Fibroblast of skin of right biceps (primary cell): ENCODE results near the gene TEX261.
"Not testable (repeated sequence)": the region's sequence is repeated elsewhere in the genome, so short reads cannot be mapped to it uniquely, and the experiment has no call there.

ENCODE experiments used
- DNase-seq: peaks from one replicate; pipeline ENCODE4 v3.0.0-alpha.2; 2013

Gene TEX261

DNA sequence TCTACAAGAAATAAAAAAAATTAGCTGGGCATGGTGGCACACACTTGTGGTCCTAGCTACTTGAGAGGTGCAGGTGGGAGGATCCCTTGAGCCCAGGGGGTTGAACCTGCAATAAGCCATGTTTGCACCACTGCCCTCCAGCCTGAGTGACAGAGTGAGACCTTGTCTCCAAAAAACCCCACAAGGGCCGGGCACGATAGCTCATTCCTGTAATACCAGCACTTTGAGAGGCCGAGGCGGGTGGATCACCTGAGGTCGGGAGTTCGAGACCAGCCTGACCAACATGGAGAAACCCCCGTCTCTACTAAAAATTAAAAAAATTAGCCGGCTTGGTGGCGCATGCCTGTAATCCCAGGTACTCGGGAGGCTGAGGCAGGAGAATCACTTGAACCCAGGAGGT, 5.3 kb upstream of the TEX261 start:
- DNase-seq, result not testable (repeated sequence)

DNA sequence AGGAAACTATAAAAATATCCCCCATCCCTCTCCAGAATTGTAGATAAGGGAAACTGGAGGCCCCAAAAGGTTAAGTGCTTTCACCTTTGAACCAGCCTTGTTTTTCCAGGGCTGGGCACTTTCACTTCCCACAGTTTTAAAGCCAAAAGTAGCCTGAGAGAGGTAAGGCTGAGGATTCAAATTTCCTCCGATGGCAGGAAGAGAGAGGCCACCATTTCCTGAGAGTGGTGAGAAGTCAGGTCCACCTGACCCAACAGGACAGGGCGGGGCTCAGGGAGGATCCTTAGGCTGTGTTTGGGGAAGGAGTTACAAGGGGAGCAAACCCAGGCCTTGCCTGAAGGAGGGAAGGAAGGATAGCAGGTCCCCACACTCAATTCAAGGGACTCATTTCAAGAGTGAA, 4.7 kb upstream of the TEX261 start:
- no peak for DNase-seq

DNA sequence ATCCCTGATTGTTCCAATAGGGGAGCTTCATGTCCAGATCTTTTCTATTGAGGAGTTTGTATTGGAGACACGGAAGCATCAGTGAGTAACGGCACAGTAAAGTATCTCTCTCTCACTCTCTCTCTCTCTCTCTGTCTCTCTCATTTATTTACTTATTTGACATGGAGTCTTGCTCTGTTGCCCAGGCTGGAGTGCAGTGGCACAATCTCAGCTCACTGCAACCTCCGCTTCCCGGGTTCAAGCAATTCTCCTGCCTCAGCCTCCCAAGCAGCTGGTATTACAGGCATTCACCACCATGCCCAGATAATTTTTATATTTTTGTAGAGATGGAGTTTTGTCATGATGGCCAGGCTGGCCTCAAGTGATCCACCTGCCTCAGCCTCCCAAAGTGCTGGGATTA, 4.2 kb upstream of the TEX261 start:
- not testable (repeated sequence) for DNase-seq

DNA sequence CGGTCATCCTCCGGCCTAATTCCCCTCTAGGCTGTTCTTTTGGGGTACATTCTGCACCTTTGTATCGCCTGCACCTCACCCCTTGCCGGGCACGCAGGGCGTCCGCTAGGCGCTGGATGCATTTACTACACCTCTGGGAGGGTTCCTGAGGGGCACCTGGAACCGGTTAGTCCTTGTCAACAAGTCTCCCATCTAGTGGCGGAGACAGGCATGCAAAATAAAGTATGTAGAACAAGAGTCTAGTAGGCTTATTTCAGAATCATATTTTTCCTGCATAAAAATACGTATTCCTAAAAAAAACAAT, 705 bp upstream of the TEX261 start:
- peak; percentile 41 for DNase-seq

DNA sequence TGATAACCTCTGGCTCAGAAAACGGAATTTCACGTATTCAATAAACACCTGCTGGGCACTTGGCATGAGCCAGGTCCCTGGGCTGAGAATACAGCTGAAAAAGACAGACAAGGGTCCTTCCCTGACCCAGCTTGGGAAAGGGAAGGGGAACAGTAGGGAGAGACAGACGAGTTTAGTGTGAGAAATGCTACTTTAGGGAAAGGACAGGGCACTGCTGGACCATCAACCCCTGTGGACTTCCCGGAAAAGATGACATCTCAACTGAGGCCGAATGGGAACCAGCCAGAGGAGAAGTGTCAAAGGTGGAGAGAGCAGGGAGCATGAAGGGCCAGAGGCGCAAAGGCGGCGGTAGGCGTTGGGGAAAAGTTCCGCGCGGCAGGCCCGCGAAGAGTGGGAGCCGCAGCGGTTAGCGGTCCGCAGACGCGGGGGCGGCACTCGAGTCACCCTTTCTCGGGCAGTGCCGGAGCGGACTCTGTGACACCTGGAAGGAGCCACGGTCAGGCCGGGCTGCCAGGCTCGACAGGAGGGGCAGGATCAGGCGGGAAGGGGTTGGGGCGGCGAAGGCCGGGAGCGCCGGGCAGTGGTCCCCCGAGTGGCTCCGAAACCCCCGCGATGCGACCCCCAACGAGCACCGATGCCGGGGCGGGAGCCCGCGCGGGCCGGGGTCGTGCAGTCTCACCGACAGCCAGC, 519 bp downstream of the TEX261 start:
- no peak for DNase-seq

DNA sequence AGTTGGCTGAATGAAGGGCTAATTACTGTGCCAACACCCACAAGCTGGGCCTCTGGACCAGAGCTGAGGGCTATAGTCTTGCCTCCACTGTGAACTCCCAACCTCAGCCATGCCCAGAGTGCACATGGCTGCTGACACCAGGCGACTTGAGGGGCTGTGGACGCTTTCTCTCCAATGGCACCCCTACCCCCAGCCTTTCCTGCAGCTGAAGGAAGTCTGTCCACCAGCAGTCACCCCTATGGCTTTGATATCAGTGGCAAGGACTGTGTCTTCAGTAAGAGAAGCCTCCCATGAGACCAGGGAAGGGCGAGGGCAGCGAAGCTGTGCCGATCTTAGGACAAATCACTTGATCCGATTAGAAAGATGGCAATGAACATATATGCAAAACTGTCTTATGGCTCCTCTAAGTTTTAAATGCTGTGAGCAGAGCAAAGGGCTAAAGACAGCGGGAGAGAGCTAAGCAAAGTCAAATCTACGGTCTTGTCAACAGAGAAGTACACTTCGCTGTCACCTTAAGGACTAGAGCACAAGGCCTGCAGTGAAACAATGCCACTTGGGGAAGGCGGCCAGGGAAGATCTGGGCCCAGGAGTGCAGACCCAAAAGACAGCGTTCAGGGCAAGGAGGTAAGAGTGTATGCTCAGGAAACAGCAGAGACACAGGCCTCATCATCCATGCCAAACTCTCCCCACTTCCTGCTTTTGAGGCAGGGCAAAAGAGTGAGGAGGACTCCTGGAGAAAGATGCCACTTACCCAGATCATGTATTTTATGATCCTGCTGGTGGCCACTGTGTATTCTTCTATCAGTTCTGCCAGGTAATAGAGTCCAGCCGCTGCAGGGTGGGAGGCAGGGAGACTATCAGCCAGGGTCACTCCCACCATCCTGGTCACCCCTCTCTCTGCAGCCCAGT, 1.5 kb downstream of the TEX261 start:
- DNase-seq, result no peak

DNA sequence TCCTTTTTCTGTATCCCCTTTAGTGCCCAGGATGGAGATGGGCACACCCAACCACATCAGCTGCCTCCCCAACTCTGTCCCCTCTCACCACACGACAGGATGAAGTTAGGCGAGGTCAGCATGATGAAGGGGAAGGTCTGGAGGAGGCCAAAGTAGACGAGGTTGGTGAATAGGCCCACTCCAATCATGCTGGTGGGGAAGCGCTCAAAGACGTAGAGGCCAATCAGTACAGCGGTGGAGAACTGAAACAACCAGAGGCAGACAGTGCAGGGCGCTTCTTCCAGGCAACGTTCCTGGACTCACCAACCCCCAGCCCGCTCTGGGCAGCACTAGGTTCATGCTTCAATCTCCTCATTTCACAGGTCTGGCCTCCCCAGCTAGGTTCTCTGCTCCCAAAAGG, 2.9 kb downstream of the TEX261 start:
- DNase-seq, result no peak

GRCh38 chr2:70991142-70991541, 3.5 kb downstream of the TEX261 start:
- DNase-seq, result no peak

GRCh38 chr2:70990216-70990615, 4.5 kb downstream of the TEX261 start:
- DNase-seq, result no peak

- DNase-seq, result no peak
Observed at GRCh38 chr2:70988726-70989648, 5.7 kb downstream of the TEX261 start.

DNA sequence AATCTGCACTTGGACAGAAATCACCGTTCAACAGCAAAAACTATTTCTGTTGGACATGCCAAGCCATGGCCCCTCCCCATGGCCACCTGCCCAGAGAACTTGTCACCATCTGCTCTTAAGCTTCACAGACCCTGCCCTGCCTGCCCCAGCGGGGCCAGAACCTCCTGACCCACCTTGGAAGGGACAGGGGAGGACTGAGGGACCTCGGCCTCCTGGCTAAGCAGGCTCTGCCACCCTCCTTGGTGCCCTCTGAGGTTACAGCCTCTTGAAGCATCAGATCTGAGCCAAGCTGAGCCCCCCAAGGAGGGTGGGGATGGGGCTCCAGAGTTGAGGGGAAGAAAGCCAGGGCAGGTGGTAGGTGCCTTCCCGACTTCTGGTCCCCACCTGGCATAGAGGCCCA, 6.5 kb downstream of the TEX261 start:
- no peak for DNase-seq

DNA sequence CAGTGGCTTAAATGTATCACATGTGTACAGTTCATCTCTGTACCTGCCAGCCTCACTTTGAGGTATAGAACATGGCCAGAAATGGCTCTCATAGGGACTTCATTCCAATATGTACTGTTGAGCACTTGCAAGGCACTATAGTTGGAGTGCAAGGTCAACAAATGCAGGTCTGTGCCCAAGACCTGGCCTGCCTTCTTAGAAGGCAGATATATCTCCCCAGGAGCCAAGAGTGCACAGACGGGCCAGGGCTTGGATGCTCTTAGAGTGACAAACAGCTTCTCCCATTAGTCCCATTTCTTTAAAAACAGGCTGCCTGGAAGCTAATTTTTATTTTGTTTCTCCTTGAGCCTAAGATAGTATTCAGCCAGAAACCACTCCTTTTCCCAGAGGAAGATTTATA, 7.3 kb downstream of the TEX261 start:
- no peak for DNase-seq

GRCh38 chr2:70986499-70987189, 8.0 kb downstream of the TEX261 start:
- DNase-seq, result no peak

DNA sequence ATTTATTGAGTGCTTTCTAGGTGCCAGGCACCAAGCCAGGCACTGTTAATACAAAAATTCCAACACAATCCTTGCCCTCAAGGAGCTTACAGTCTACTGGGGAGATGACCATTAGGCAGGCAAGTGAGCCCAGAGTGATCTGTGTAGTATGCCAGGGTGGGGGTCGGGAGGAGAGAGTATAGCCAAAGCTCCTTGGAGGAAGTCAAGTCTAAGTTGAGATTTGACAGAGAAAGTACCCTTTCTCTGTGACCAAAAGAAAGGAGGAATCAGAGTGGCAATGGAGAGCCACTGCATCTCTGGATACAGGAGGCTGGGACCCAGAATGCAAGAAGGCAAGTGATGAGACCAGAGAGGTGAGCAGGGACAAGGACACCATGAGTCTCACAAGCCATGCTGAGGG, 8.7 kb downstream of the TEX261 start:
- DNase-seq, result no peak

GRCh38 chr2:70985283-70985688, 9.4 kb downstream of the TEX261 start:
- no peak for DNase-seq

- peak; percentile 30 for DNase-seq
Observed at GRCh38 chr2:70984576-70985282, 9.9 kb downstream of the TEX261 start.

- no peak for DNase-seq
Observed at GRCh38 chr2:70984228-70984575, 10.5 kb downstream of the TEX261 start.

DNA sequence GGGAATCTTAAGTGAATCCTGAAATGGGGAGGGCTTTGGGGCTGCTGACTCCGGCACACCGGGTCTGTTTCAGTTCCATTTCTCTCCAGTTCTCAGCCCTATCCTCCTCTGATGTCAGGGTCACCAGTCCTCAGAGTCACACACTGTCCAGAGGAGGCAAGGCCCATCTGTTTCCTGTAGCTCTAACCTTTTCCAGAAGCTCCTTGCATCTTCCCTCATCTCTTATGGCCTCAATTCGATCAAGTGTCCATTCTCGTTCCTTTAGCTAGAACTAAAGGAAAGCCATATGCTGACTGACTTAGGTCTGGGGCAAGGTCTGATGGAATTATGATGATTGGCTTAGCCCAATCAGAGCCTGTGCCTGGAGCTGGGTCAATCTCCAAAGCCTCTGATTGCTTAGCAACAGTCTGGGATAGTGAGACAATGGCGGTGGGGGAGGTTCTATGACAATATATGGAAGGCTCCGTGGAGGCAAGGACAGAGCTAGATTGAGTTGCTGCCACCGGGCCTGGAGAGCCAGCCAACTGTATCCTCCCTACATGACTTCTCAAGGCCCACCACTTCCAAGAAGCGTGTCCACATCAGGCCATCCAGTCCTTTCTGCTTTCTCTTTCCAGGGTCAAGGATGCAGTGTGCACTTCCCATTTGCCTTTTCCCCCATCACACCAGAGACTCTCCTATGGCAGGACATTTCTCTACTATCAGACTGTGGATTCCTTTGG, 11.0 kb downstream of the TEX261 start:
- no peak for DNase-seq

- DNase-seq, result no peak
Observed at GRCh38 chr2:70982971-70983370, 11.7 kb downstream of the TEX261 start.

DNA sequence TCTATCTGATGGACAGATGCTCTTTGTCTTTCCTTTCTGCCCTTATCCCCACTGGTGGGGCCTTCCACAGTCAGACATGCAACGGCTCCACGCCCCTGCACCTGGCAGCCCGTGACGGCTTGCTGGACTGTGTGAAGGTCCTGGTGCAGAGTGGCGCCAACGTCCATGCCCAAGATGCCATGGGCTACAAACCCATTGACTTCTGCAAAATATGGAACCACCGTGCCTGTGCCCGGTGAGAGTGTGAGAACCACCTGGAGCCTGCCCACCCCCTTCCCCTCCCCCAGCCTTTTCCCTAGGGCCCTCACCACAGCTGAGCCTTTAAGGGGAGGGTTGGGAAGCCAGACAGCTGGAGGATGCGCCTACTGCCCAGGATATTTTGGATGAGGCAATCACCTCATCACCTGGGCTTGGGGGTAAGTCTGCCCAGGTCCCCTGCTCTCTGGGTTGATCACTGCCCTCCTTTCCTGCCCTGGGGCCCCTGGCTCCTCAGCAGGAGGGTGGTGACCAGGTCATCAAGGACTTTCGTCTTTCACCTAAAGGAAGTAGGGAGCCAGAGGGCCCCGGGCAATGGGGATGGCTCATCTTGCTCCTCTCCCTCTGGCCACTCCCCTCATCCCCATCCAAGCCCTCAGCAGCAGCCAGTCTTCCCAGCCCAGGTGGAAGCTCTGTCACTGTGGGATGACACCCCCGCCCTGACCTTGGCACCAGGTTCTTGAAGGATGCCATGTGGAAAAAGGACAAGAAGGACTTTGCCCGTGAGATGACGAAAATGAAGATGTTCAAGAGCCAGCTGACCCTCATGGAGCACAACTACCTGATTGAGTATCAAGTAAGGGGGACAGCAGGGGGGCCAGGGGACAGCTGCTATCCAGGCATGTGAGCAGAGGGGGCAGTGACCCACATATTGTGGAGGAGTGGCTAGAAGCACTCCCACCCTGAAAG, 12.5 kb downstream of the TEX261 start:
- DNase-seq, result no peak
